ENCODE measurements around the gene ADAMTS17.

GRCh38 chr15:100019601-100020000, 322.2 kb downstream of the ADAMTS17 start:
- TF ChIP-seq, protein P1, sequence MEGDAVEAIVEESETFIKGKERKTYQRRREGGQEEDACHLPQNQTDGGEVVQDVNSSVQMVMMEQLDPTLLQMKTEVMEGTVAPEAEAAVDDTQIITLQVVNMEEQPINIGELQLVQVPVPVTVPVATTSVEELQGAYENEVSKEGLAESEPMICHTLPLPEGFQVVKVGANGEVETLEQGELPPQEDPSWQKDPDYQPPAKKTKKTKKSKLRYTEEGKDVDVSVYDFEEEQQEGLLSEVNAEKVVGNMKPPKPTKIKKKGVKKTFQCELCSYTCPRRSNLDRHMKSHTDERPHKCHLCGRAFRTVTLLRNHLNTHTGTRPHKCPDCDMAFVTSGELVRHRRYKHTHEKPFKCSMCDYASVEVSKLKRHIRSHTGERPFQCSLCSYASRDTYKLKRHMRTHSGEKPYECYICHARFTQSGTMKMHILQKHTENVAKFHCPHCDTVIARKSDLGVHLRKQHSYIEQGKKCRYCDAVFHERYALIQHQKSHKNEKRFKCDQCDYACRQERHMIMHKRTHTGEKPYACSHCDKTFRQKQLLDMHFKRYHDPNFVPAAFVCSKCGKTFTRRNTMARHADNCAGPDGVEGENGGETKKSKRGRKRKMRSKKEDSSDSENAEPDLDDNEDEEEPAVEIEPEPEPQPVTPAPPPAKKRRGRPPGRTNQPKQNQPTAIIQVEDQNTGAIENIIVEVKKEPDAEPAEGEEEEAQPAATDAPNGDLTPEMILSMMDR (IDR thresholded peaks at IDR 0.05): no peak
- TF ChIP-seq POLR2A (IDR thresholded peaks at IDR 0.05): no peak
